ENCODE data around the gene GXYLT1. TPM values are rescaled to one million over a fixed set of nuclear protein-coding genes. Genes with fewer than 3 reads are reported as not detected.

Gene GXYLT1
- total RNA-seq, 1 donor from 2014 or later: 12.3 TPM

GRCh38 chr12:42099433-42099832, 45.2 kb downstream of the GXYLT1 start:
- intact Hi-C loops (cut with DNase I): no loop called here
- no peak overlapping the region for H3K4me3 ChIP-seq

GRCh38 chr12:42097971-42098370, 46.7 kb downstream of the GXYLT1 start:
- Histone ChIP-seq H3K27me3 (no peaks in the 10 kb centered on the region), H3K4me3 (peak overlapping the region; percentile 38 to 49), H3K9me3 (no peaks in the 10 kb centered on the region), H3K27ac (peak overlapping the region in 1 of 2 donors; percentile 49), H3K4me1 (no peaks in the 10 kb centered on the region), H3K36me3 (no peaks in the 10 kb centered on the region)
- TF ChIP-seq, protein P1, sequence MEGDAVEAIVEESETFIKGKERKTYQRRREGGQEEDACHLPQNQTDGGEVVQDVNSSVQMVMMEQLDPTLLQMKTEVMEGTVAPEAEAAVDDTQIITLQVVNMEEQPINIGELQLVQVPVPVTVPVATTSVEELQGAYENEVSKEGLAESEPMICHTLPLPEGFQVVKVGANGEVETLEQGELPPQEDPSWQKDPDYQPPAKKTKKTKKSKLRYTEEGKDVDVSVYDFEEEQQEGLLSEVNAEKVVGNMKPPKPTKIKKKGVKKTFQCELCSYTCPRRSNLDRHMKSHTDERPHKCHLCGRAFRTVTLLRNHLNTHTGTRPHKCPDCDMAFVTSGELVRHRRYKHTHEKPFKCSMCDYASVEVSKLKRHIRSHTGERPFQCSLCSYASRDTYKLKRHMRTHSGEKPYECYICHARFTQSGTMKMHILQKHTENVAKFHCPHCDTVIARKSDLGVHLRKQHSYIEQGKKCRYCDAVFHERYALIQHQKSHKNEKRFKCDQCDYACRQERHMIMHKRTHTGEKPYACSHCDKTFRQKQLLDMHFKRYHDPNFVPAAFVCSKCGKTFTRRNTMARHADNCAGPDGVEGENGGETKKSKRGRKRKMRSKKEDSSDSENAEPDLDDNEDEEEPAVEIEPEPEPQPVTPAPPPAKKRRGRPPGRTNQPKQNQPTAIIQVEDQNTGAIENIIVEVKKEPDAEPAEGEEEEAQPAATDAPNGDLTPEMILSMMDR (IDR thresholded peaks at IDR 0.05): no peak
- intact Hi-C loops (cut with DNase I): no loop called here
- no peak for DNase-seq (ENCODE audit: low spot score in 2 of 2)

More at GRCh38 chr12:42099433-42099832, 45.2 kb downstream of the GXYLT1 start:
- Histone ChIP-seq H3K4me1 (no peaks in the 10 kb centered on the region), H3K27me3 (no peaks in the 10 kb centered on the region), H3K9me3 (no peaks in the 10 kb centered on the region), H3K36me3 (no peaks in the 10 kb centered on the region), H3K27ac (no peak overlapping the region)
- TF ChIP-seq, protein P1 (IDR thresholded peaks at IDR 0.05): no peak
- no peak for DNase-seq (ENCODE audit: low spot score in 2 of 2)

DNA sequence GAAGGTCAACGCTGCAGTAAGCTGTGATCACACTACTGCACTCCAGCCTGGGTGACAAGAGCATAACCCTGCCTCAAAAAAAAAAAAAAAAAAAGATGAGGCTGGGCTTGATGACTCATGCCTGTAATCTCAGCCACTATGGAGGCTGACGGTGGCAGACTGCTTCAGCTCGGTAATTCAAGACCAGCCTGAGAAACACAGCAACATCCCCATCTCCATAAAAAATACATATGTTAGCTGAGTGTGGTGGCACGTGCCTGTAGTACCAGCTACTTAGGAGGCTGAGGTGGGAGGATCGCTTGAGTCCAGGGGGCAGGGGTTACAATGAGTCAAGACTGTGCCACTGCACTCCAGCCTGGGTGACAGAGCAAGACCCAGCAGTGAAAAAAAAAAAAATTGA, 50.4 kb downstream of the GXYLT1 start:
- Histone ChIP-seq H3K4me1 (no peaks in the 10 kb centered on the region), H3K27ac (no peak overlapping the region), H3K27me3 (no peaks in the 10 kb centered on the region), H3K4me3 (no peak overlapping the region), H3K36me3 (no peaks in the 10 kb centered on the region), H3K9me3 (no peaks in the 10 kb centered on the region)
- DNase-seq (ENCODE audit: low spot score in 2 of 2): no peak
- intact Hi-C loops (cut with DNase I): no loop called here
- TF ChIP-seq, protein P1 (IDR thresholded peaks at IDR 0.05): no peak

- Histone ChIP-seq H3K27me3 (no peaks in the 10 kb centered on the region), H3K9me3 (no peaks in the 10 kb centered on the region), H3K36me3 (no peaks in the 10 kb centered on the region), H3K4me1 (no peaks in the 10 kb centered on the region), H3K27ac (no peak overlapping the region), H3K4me3 (no peak overlapping the region)
- no peak for DNase-seq (ENCODE audit: low spot score in 2 of 2)
- intact Hi-C loops (cut with DNase I): no loop called here
- TF ChIP-seq, protein P1 (IDR thresholded peaks at IDR 0.05): no peak
These were observed 52.9 kb downstream of the GXYLT1 start for GRCh38 chr12:42091769-42092168.

GRCh38 chr12:42090899-42091298, 53.8 kb downstream of the GXYLT1 start:
- Histone ChIP-seq H3K36me3 (no peaks in the 10 kb centered on the region), H3K9me3 (no peaks in the 10 kb centered on the region), H3K27me3 (no peaks in the 10 kb centered on the region), H3K4me3 (no peak overlapping the region), H3K27ac (no peak overlapping the region), H3K4me1 (no peaks in the 10 kb centered on the region)
- DNase-seq (ENCODE audit: low spot score in 2 of 2): no peak
- TF ChIP-seq, protein P1 (IDR thresholded peaks at IDR 0.05): no peak
- intact Hi-C loops (cut with DNase I): no loop called here

DNA sequence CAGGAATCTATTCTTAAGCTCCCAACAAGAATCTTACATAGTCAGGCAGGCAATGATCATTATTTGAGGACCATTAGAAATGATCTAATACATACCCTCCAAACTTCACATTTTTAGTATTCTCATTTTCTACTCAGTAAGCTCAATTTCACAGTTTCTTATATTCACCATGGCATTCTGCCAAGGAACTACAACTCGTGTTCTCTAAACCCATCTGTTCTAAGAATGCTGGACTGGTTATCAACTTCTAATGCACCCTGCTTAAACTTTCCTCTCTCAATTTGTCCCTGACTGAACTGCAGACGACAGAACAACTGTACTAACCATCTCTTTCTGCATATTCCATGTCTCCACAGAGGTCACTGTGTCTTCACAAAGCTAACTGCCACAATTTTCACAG, 58.6 kb downstream of the GXYLT1 start:
- Histone ChIP-seq H3K27ac (no peak overlapping the region), H3K27me3 (no peaks in the 10 kb centered on the region), H3K4me1 (no peaks in the 10 kb centered on the region), H3K4me3 (no peak overlapping the region), H3K9me3 (no peaks in the 10 kb centered on the region), H3K36me3 (no peaks in the 10 kb centered on the region)
- no peak for DNase-seq (ENCODE audit: low spot score in 2 of 2)
- TF ChIP-seq, protein P1 (IDR thresholded peaks at IDR 0.05): no peak
- intact Hi-C loops (cut with DNase I): no loop called here
